ENCODE data around the gene P3H4. TPM values are rescaled to one million over a fixed set of nuclear protein-coding genes. Genes with fewer than 3 reads are reported as not detected.
A peak's percentile ranks its signal among the peaks of the same experiment; 100 is the strongest.

Gene P3H4
- total and polyA plus RNA-seq, 11 donors, result 2.2 to 10.1 (median 5.3) TPM

- 31 to 46% (median 40%) methylated on average over 10 to 12 of the region's 12 CpGs for WGBS, 4 donors
- intact Hi-C loops (cut with DNase I), result loop anchor here in 2 of 10 donors (2.0 to 10.0 kb wide), 2 partner anchors 22 to 72 kb away; no protein-coding TSS in a partner anchor
- TF ChIP-seq CTCF (IDR thresholded peaks at IDR 0.05) (no peak), POLR2A (IDR thresholded peaks at IDR 0.05) (no peak)
- Histone ChIP-seq H3K9me3 (no peaks in the 10 kb centered on the region), H3K4me3 (peak overlapping the region; percentile 3 to 93 (median 66)), H3K4me1 (peaks cover 0 to 36% (median 18%) of the 10 kb centered on the region in 12 donors), H3K27me3 (peaks cover 0 to 9% (median 0%) of the 10 kb centered on the region in 9 donors), H3K27ac (peak overlapping the region in 9 of 12 donors; percentile 22 to 84 (median 70)), H3K36me3 (peaks cover 0 to 1% (median 0%) of the 10 kb centered on the region in 9 donors)
- DNase-seq (no peak), ATAC-seq (no peak)
Observed at GRCh38 chr17:41813152-41813680, 1.5 kb upstream of the P3H4 start.

- DNase-seq (peak; percentile 77 to 81 (median 78)), ATAC-seq (peak; percentile 35 to 78 (median 66))
- TF ChIP-seq CTCF (IDR thresholded peaks at IDR 0.05), result no peak
- no peak for TF ChIP-seq POLR2A (IDR thresholded peaks at IDR 0.05)
- Histone ChIP-seq H3K27ac (peak within 1 kb of the TSS in 11 of 12 donors; percentile 42 to 84 (median 68)), H3K27me3 (peaks cover 0 to 9% (median 0%) of the 10 kb centered on the region in 9 donors), H3K9me3 (no peaks in the 10 kb centered on the region), H3K36me3 (no peaks in the 10 kb centered on the region), H3K4me3 (peak within 1 kb of the TSS; percentile 62 to 93 (median 67)), H3K4me1 (peaks cover 0 to 36% (median 18%) of the 10 kb centered on the region in 12 donors)
- intact Hi-C loops (cut with DNase I), result loop anchor here in 2 of 10 donors (2.0 to 10.0 kb wide), 2 partner anchors 22 to 72 kb away; no protein-coding TSS in a partner anchor
- 1 to 7% (median 6%) methylated on average over 20 to 35 of the region's 35 CpGs for WGBS, 4 donors
Observed at GRCh38 chr17:41812381-41813151, 817 bp upstream of the P3H4 start, which contains the start of gene FKBP10. FKBP10 (plus strand) TSS chr17:41813004; CDS start chr17:41813035, 31 bp downstream.

- intact Hi-C loops (cut with DNase I), result loop anchor here in 1 of 10 donors (10.0 kb wide), 1 partner anchor 74 kb away; no protein-coding TSS in a partner anchor
- WGBS, 4 donors, result 29 to 77% (median 36%) methylated on average over 18 to 58 of the region's 58 CpGs
- no peaks in the 10 kb centered on the region for H3K9me3 ChIP-seq
- DNase-seq (no peak), ATAC-seq (no peak)
- no peak for TF ChIP-seq POLR2A (IDR thresholded peaks at IDR 0.05)
- no peak for TF ChIP-seq CTCF (IDR thresholded peaks at IDR 0.05)
- peaks cover 0 to 6% (median 0%) of the 10 kb centered on the region in 9 donors for H3K36me3 ChIP-seq
- peak overlapping the region; percentile 62 to 93 (median 67) for H3K4me3 ChIP-seq
- peak overlapping the region in 11 of 12 donors; percentile 42 to 84 (median 68) for H3K27ac ChIP-seq
- H3K27me3 ChIP-seq, result peaks cover 0 to 9% (median 0%) of the 10 kb centered on the region in 9 donors
- peaks cover 0 to 36% (median 18%) of the 10 kb centered on the region in 12 donors for H3K4me1 ChIP-seq
Observed at GRCh38 chr17:41810659-41811548, 845 bp downstream of the P3H4 start.
